Upper lobe of left lung (tissue), 6 donors: ENCODE data around the gene NCAPD3. TPM values are rescaled to one million over a fixed set of nuclear protein-coding genes. Genes with fewer than 3 reads are reported as not detected.

Source experiments
- ATAC-seq, 2 donors: fragments of 200-7000 bp; cut with Tn5 transposase; one replicate each; pipeline ENCODE4 v1.9.1; 2022; ENCODE audit warnings: mild to moderate bottlenecking in 2 of 2, moderate library complexity in 2 of 2; ENCODE audit not compliant: low FRiP score in 2 of 2
- DNase-seq, 2 donors: peaks; one replicate each; pipeline ENCODE4 v3.0.0-alpha.2; 2019 to 2020
- H3K27ac ChIP-seq, 4 donors: fragments of 200-600 bp; sonication (generic); one replicate each; pipeline ENCODE4 v1.5.1; 2016 to 2019
- H3K27me3 ChIP-seq, 4 donors: fragments of 200-600 bp; sonication (generic); one replicate each; pipeline ENCODE4 v1.5.1; 2017 to 2019
- H3K36me3 ChIP-seq, 4 donors: fragments of 200-600 bp; sonication (generic); one replicate each; pipeline ENCODE4 v1.5.1; 2016 to 2019
- H3K4me1 ChIP-seq, 4 donors: fragments of 200-600 bp; sonication (generic); one replicate each; pipeline ENCODE4 v1.5.1; 2018 to 2019
- H3K4me3 ChIP-seq, 4 donors: fragments of 200-600 bp; sonication (generic); one replicate each; pipeline ENCODE4 v1.5.1; 2017 to 2019; ENCODE audit warnings: mild to moderate bottlenecking in 2 of 4, moderate library complexity in 1 of 4
- H3K9me3 ChIP-seq, 4 donors: fragments of 200-600 bp; sonication (generic); one replicate each; pipeline ENCODE4 v1.5.1; 2018 to 2019
- CTCF ChIP-seq, 6 experiments: fragments of 450-650 bp in 4 of 6; fragments of 200-600 bp in 2 of 6; sonication (generic) in 2 of 6; IDR thresholded peaks; one replicate each; pipeline ENCODE4 v1.5.1; 2016 to 2019; ENCODE audit warnings: antibody characterized with exemption in 6 of 6
- EP300 ChIP-seq, 4 donors: sonication (generic); formaldehyde crosslinking; IDR thresholded peaks; one replicate each; pipeline ENCODE4 v1.5.1; 2017; ENCODE audit warnings: antibody characterized with exemption in 4 of 4, control low read depth in 2 of 4
- POLR2A ChIP-seq, 4 donors: fragments of 450-650 bp; IDR thresholded peaks; one replicate each; pipeline ENCODE4 v1.5.1; 2016 to 2017; ENCODE audit warnings: antibody characterized with exemption in 4 of 4, mild to moderate bottlenecking in 2 of 4
- POLR2AphosphoS5 ChIP-seq, 2 donors: sonication (generic); formaldehyde crosslinking; IDR thresholded peaks; one replicate each; pipeline ENCODE4 v1.5.1; 2017; ENCODE audit warnings: antibody characterized with exemption in 2 of 2
- WGBS, 2 donors: methylation state at CpG; one replicate each; pipeline ENCODE4 v1.1.5; 2017 to 2018; 5-methylcytosine and 5-hydroxymethylcytosine counted together
- total RNA-seq, 6 donors: library from RNA; depleted of rRNA in 4 of 6; stranded (reverse); fragments of >200 nt in 4 of 6; gene quantifications; one replicate each; pipeline versions ENCODE4 v1.1.0 to v1.2.1, GENCODE V29; 2016 to 2021
- donor health status: DM: no; HTN: no; CAD: no; lungs with moderate emphysema.
- donor health status: DM: no; HTN: yes; CAD: no; lungs with severe emphysema.

The NCAPD3 gene
- total RNA-seq, 6 donors from 2014 or later: 9.9 to 32.5 (median 15.8) TPM

GRCh38 chr11:134240592-134240991 lies 16.8 kb upstream of the NCAPD3 start:
- TF ChIP-seq POLR2A (IDR thresholded peaks at IDR 0.05): no peak
- no peak overlapping the region for H3K27ac ChIP-seq
- no peak for ATAC-seq
- H3K4me3 ChIP-seq: no peak overlapping the region
- WGBS, 2 donors: 71 to 75% methylated on average over 6 of the region's 6 CpGs
- H3K27me3 ChIP-seq: no peaks in the 10 kb centered on the region
- no peaks in the 10 kb centered on the region for H3K9me3 ChIP-seq
- no peak for DNase-seq
- H3K4me1 ChIP-seq: no peaks in the 10 kb centered on the region
- peaks cover 4 to 96% (median 49%) of the 10 kb centered on the region in 4 donors for H3K36me3 ChIP-seq

GRCh38 chr11:134238956-134239355 lies 15.2 kb upstream of the NCAPD3 start:
- H3K27me3 ChIP-seq: no peaks in the 10 kb centered on the region
- ATAC-seq (no peak), DNase-seq (no peak)
- WGBS, 2 donors: 94 to 99% methylated on average over 5 of the region's 5 CpGs
- H3K36me3 ChIP-seq: peaks cover 0 to 86% (median 39%) of the 10 kb centered on the region in 4 donors
- H3K4me3 ChIP-seq: no peak overlapping the region
- no peaks in the 10 kb centered on the region for H3K9me3 ChIP-seq
- no peak for TF ChIP-seq EP300 (IDR thresholded peaks at IDR 0.05)
- TF ChIP-seq POLR2AphosphoS5 (IDR thresholded peaks at IDR 0.05): no peak
- TF ChIP-seq POLR2A (IDR thresholded peaks at IDR 0.05): no peak
- H3K27ac ChIP-seq: no peak overlapping the region
- H3K4me1 ChIP-seq: no peaks in the 10 kb centered on the region

GRCh38 chr11:134237557-134237922 lies 13.8 kb upstream of the NCAPD3 start:
- TF ChIP-seq POLR2AphosphoS5 (IDR thresholded peaks at IDR 0.05) (peak in 1 of 2 donors; percentile 36), POLR2A (IDR thresholded peaks at IDR 0.05) (no peak)
- H3K27me3 ChIP-seq: no peaks in the 10 kb centered on the region
- WGBS, 2 donors: 76 to 83% methylated on average over 11 of the region's 11 CpGs
- H3K36me3 ChIP-seq: peaks cover 0 to 72% (median 31%) of the 10 kb centered on the region in 4 donors
- no peaks in the 10 kb centered on the region for H3K9me3 ChIP-seq
- H3K4me1 ChIP-seq: peaks cover 0 to 3% (median under 1%) of the 10 kb centered on the region in 4 donors
- H3K4me3 ChIP-seq: no peak overlapping the region
- H3K27ac ChIP-seq: no peak overlapping the region
- DNase-seq: no peak
- no peak for ATAC-seq

GRCh38 chr11:134236834-134237556 lies 13.2 kb upstream of the NCAPD3 start:
- 86% methylated on average over 7 of the region's 7 CpGs for WGBS, 2 donors
- H3K4me1 ChIP-seq: peaks cover 0 to 7% (median 5%) of the 10 kb centered on the region in 4 donors
- no peaks in the 10 kb centered on the region for H3K27me3 ChIP-seq
- TF ChIP-seq CTCF (IDR thresholded peaks at IDR 0.05) (no peak), POLR2AphosphoS5 (IDR thresholded peaks at IDR 0.05) (no peak), POLR2A (IDR thresholded peaks at IDR 0.05) (no peak), EP300 (IDR thresholded peaks at IDR 0.05) (no peak)
- no peak for ATAC-seq
- no peak for DNase-seq
- no peak overlapping the region for H3K4me3 ChIP-seq
- no peaks in the 10 kb centered on the region for H3K9me3 ChIP-seq
- H3K36me3 ChIP-seq: peaks cover 0 to 66% (median 30%) of the 10 kb centered on the region in 4 donors
- no peak overlapping the region for H3K27ac ChIP-seq

- Histone ChIP-seq H3K36me3 (peaks cover 0 to 50% (median 22%) of the 10 kb centered on the region in 4 donors), H3K9me3 (no peaks in the 10 kb centered on the region), H3K4me1 (peaks cover 0 to 20% (median 18%) of the 10 kb centered on the region in 4 donors), H3K27ac (no peak overlapping the region), H3K27me3 (no peaks in the 10 kb centered on the region), H3K4me3 (no peak overlapping the region)
- DNase-seq: no peak
- TF ChIP-seq POLR2A (IDR thresholded peaks at IDR 0.05) (no peak), EP300 (IDR thresholded peaks at IDR 0.05) (no peak), POLR2AphosphoS5 (IDR thresholded peaks at IDR 0.05) (no peak), CTCF (IDR thresholded peaks at IDR 0.05) (no peak)
- WGBS, 2 donors: 90 to 93% methylated on average over 3 of the region's 3 CpGs
- ATAC-seq: no peak
These were observed 11.6 kb upstream of the NCAPD3 start for GRCh38 chr11:134235399-134235798.

GRCh38 chr11:134233729-134234179 lies 10.0 kb upstream of the NCAPD3 start:
- DNase-seq (no peak), ATAC-seq (no peak)
- Histone ChIP-seq H3K27ac (no peak overlapping the region), H3K4me1 (peaks cover 6 to 35% (median 31%) of the 10 kb centered on the region in 4 donors), H3K4me3 (no peak overlapping the region), H3K9me3 (no peaks in the 10 kb centered on the region), H3K27me3 (no peaks in the 10 kb centered on the region), H3K36me3 (peaks cover 0 to 34% (median 8%) of the 10 kb centered on the region in 4 donors)
- WGBS, 2 donors: 81 to 91% methylated on average over 4 of the region's 4 CpGs
- TF ChIP-seq POLR2A (IDR thresholded peaks at IDR 0.05) (no peak), POLR2AphosphoS5 (IDR thresholded peaks at IDR 0.05) (no peak), EP300 (IDR thresholded peaks at IDR 0.05) (no peak), CTCF (IDR thresholded peaks at IDR 0.05) (no peak)
